ENCODE data around the gene CDKL1.
"Not testable (repeated sequence)": the region's sequence is repeated elsewhere in the genome, so short reads cannot be mapped to it uniquely, and the experiment has no call there.

Gene CDKL1

GRCh38 chr14:50383618-50384225 is 13.0 kb downstream of the CDKL1 start:
- peak; percentile 10 for DNase-seq

- no peak for DNase-seq
Measured at GRCh38 chr14:50381823-50382287, 14.8 kb downstream of the CDKL1 start.

GRCh38 chr14:50381008-50381407 is 15.7 kb downstream of the CDKL1 start:
- no peak for DNase-seq

- DNase-seq = peak; percentile 2
Measured at GRCh38 chr14:50380455-50380854, 16.2 kb downstream of the CDKL1 start.

GRCh38 chr14:50379563-50379962 is 17.1 kb downstream of the CDKL1 start:
- DNase-seq = no peak

- DNase-seq = no peak
Measured at GRCh38 chr14:50377550-50378085, 19.1 kb downstream of the CDKL1 start.

GRCh38 chr14:50375760-50376159 is 20.9 kb downstream of the CDKL1 start:
- no peak for DNase-seq

GRCh38 chr14:50373959-50374358 is 22.7 kb downstream of the CDKL1 start:
- no peak for DNase-seq

- no peak for DNase-seq
Measured at GRCh38 chr14:50371546-50371945, 25.1 kb downstream of the CDKL1 start.

- no peak for DNase-seq
Measured at GRCh38 chr14:50366589-50366988, 30.1 kb downstream of the CDKL1 start.

GRCh38 chr14:50366115-50366514 is 30.6 kb downstream of the CDKL1 start:
- no peak for DNase-seq

GRCh38 chr14:50365572-50365971 is 31.1 kb downstream of the CDKL1 start:
- not testable (repeated sequence) for DNase-seq

- no peak for DNase-seq
Measured at GRCh38 chr14:50364792-50365191, 31.9 kb downstream of the CDKL1 start.

- DNase-seq = peak; percentile 66
Measured at GRCh38 chr14:50363714-50364111, 33.0 kb downstream of the CDKL1 start.

GRCh38 chr14:50362764-50363713 is 33.6 kb downstream of the CDKL1 start:
- peak; percentile 64 for DNase-seq

GRCh38 chr14:50361473-50362403 is 34.9 kb downstream of the CDKL1 start:
- not testable (repeated sequence) for DNase-seq

GRCh38 chr14:50360851-50361250 is 35.8 kb downstream of the CDKL1 start:
- no peak for DNase-seq

- DNase-seq = no peak
Measured at GRCh38 chr14:50360093-50360492, 36.6 kb downstream of the CDKL1 start.

GRCh38 chr14:50359631-50360030 is 37.0 kb downstream of the CDKL1 start:
- DNase-seq = no peak

- no peak for DNase-seq
Measured at GRCh38 chr14:50357753-50358395, 38.8 kb downstream of the CDKL1 start.

- no peak for DNase-seq
Measured at GRCh38 chr14:50357124-50357523, 39.6 kb downstream of the CDKL1 start.

- not testable (repeated sequence) for DNase-seq
Measured at GRCh38 chr14:50356283-50356682, 40.4 kb downstream of the CDKL1 start.

Data from OCI-M1 (cell line).